Prostate gland (tissue), 2 donors: ENCODE results near the gene PLA2G4D.

Experiments
- POLR2A ChIP-seq: fragments of 450-650 bp; IDR thresholded peaks from one replicate; pipeline ENCODE4 v1.6.1; 2016; ENCODE audit warnings: antibody characterized with exemption, mild to moderate bottlenecking
- POLR2AphosphoS5 ChIP-seq: sonication (generic); formaldehyde crosslinking; IDR thresholded peaks from one replicate; pipeline ENCODE4 v1.6.1; 2017; ENCODE audit warnings: antibody characterized with exemption
- TF ChIP-seq, protein P1 (sequence below), 4 experiments: fragments of 200-600 bp in 2 of 4; fragments of 450-650 bp in 2 of 4; sonication (generic) in 2 of 4; IDR thresholded peaks; 1 replicate in 3 of 4; 2 replicates in 1 of 4; pipeline ENCODE4 v1.5.1; 2016 to 2019; ENCODE audit warnings: antibody characterized with exemption in 4 of 4, mild to moderate bottlenecking in 2 of 4, moderate library complexity in 2 of 4

DNA sequence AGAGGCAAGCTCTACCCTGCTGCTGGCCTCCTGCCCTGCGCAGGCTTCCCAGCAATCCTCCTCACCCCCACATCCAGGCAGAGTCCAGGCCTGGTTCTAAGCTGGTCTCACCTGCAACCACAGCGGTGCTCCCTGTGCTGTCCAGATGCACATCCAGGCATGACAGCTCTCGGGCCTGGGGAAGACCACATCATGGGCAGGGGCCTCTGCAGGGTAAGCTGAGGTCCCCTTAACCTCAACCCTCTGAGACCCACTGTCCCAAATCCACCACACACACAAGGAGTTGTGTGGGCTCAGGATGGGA is 10.8 kb downstream of the PLA2G4D start:
- TF ChIP-seq, protein P1, sequence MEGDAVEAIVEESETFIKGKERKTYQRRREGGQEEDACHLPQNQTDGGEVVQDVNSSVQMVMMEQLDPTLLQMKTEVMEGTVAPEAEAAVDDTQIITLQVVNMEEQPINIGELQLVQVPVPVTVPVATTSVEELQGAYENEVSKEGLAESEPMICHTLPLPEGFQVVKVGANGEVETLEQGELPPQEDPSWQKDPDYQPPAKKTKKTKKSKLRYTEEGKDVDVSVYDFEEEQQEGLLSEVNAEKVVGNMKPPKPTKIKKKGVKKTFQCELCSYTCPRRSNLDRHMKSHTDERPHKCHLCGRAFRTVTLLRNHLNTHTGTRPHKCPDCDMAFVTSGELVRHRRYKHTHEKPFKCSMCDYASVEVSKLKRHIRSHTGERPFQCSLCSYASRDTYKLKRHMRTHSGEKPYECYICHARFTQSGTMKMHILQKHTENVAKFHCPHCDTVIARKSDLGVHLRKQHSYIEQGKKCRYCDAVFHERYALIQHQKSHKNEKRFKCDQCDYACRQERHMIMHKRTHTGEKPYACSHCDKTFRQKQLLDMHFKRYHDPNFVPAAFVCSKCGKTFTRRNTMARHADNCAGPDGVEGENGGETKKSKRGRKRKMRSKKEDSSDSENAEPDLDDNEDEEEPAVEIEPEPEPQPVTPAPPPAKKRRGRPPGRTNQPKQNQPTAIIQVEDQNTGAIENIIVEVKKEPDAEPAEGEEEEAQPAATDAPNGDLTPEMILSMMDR (IDR thresholded peaks at IDR 0.05) = no peak
- TF ChIP-seq POLR2AphosphoS5 = no peak
- TF ChIP-seq POLR2A = no peak
